ENCODE measurements around the gene LMO7.
"Not testable (repeated sequence)": the region's sequence is repeated elsewhere in the genome, so short reads cannot be mapped to it uniquely, and the experiment has no call there.

LMO7 gene

DNA sequence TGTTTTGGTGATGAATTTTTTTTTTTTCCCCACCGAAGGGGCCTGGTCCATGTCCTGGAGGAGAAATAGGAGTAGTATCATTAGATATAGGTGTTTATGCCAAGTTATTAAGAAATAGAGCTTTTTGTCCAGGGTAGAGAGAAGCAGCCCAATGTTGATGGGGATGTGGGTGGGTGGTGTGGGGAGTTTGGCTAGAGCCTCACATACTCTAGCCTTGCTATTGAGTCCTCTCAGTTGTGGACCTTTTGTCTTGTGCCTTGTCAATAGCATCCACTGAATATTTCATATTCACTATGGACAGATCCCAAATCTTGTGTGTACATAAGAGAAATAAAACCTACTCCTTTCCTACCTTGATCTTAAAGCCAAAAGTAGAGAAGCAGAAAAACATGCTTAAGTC lies 134.0 kb downstream of the LMO7 start:
- Histone ChIP-seq H3K27me3 (ENCODE audit: insufficient read depth, insufficient read length) (no peaks in the 10 kb centered on the region), H3K9me3 (ENCODE audit: insufficient read depth, low read length) (no peaks in the 10 kb centered on the region), H3K9ac (ENCODE audit: insufficient read length, low read depth) (no peak overlapping the region), H3K36me3 (ENCODE audit: insufficient read depth, insufficient read length, low read length) (no peaks in the 10 kb centered on the region), H3K4me3 (ENCODE audit: insufficient read length, low read depth) (no peak overlapping the region), H3K4me1 (ENCODE audit: insufficient read depth, insufficient read length) (no peaks in the 10 kb centered on the region)
- TF ChIP-seq SUZ12 (IDR thresholded peaks at IDR 0.05; ENCODE audit: extremely low read depth, insufficient read depth, insufficient read length) = no peak
- TF ChIP-seq ZNF274 (IDR thresholded peaks at IDR 0.05; ENCODE audit: low read depth, low read length) = no peak
- no peak for TF ChIP-seq YY1 (IDR thresholded peaks at IDR 0.05; ENCODE audit: insufficient read depth, insufficient read length)
- DNase-seq (ENCODE audit: low read depth, low spot score) = no peak

DNA sequence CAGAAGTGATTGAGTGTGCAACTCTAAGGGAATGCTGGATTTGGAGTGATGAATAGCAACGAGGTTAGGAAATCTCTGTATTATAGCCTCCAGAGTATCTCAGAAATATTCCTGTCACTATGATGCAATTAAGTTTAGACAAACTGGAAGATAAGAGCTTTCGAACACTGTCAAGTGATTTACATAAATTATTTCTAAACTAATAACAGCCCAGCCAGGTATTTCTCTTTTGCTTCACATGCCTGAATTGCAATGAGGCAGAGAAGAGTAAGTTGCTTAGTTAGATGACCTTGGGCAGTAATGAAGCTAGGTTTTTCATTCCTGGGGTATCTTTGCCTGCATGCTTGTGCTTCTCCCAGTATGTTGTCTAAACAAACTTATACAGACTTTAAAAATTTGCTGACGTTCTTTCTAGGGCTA lies 134.5 kb downstream of the LMO7 start:
- TF ChIP-seq ZNF274 (IDR thresholded peaks at IDR 0.05; ENCODE audit: low read depth, low read length) (no peak), YY1 (IDR thresholded peaks at IDR 0.05; ENCODE audit: insufficient read depth, insufficient read length) (no peak), SUZ12 (IDR thresholded peaks at IDR 0.05; ENCODE audit: extremely low read depth, insufficient read depth, insufficient read length) (no peak)
- DNase-seq (ENCODE audit: low read depth, low spot score) = no peak
- no peak overlapping the region for H3K9ac ChIP-seq (ENCODE audit: insufficient read length, low read depth)
- no peak overlapping the region for H3K4me3 ChIP-seq (ENCODE audit: insufficient read length, low read depth)
- H3K9me3 ChIP-seq (ENCODE audit: insufficient read depth, low read length) = no peaks in the 10 kb centered on the region
- no peaks in the 10 kb centered on the region for H3K27me3 ChIP-seq (ENCODE audit: insufficient read depth, insufficient read length)
- no peaks in the 10 kb centered on the region for H3K4me1 ChIP-seq (ENCODE audit: insufficient read depth, insufficient read length)
- no peaks in the 10 kb centered on the region for H3K36me3 ChIP-seq (ENCODE audit: insufficient read depth, insufficient read length, low read length)

DNA sequence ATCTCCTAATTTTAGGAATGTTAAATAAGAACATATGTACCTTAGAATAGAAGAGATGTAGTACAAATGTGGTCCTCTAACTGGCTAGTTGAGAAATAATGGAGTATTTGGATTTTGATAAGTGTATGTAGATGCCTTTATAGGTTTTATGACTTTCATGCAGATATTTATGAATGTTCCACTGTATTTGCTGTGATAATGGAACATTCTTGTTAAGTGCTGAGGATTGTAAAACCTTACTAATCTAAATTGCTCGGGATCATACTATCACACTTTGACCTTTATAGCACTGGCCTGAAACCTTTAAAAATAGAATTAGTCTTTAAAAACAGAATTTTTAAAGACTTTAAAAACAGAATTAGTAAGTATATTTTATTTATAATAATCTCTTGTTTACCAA lies 135.1 kb downstream of the LMO7 start:
- no peak overlapping the region for H3K4me3 ChIP-seq (ENCODE audit: insufficient read length, low read depth)
- H3K27me3 ChIP-seq (ENCODE audit: insufficient read depth, insufficient read length) = no peaks in the 10 kb centered on the region
- no peak overlapping the region for H3K9ac ChIP-seq (ENCODE audit: insufficient read length, low read depth)
- no peaks in the 10 kb centered on the region for H3K36me3 ChIP-seq (ENCODE audit: insufficient read depth, insufficient read length, low read length)
- TF ChIP-seq SUZ12 (IDR thresholded peaks at IDR 0.05; ENCODE audit: extremely low read depth, insufficient read depth, insufficient read length) (no peak), ZNF274 (IDR thresholded peaks at IDR 0.05; ENCODE audit: low read depth, low read length) (no peak), YY1 (IDR thresholded peaks at IDR 0.05; ENCODE audit: insufficient read depth, insufficient read length) (no peak)
- no peaks in the 10 kb centered on the region for H3K4me1 ChIP-seq (ENCODE audit: insufficient read depth, insufficient read length)
- DNase-seq (ENCODE audit: low read depth, low spot score) = no peak
- H3K9me3 ChIP-seq (ENCODE audit: insufficient read depth, low read length) = no peaks in the 10 kb centered on the region

DNA sequence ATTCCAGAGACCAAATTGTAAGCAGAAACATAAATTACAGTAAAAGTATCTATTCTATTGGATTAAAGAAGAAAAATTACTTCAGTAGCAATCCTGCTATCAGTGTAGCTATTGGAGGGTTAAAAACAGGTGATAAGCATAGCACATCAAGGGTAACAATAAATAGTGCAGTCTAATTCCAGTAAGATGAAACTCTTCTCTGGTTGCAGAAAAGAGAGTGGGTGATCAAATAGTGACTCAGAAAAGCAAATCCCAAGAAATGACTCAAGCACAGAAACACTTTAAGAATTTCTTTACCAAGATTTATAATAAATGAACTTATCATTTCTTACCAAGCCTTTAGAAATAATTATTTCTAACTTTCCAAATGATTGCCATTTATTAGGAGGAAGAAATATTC lies 135.7 kb downstream of the LMO7 start:
- Histone ChIP-seq H3K4me3 (ENCODE audit: insufficient read length, low read depth) (no peak overlapping the region), H3K27me3 (ENCODE audit: insufficient read depth, insufficient read length) (no peaks in the 10 kb centered on the region), H3K9ac (ENCODE audit: insufficient read length, low read depth) (no peak overlapping the region), H3K4me1 (ENCODE audit: insufficient read depth, insufficient read length) (no peaks in the 10 kb centered on the region), H3K9me3 (ENCODE audit: insufficient read depth, low read length) (no peaks in the 10 kb centered on the region), H3K36me3 (ENCODE audit: insufficient read depth, insufficient read length, low read length) (no peaks in the 10 kb centered on the region)
- no peak for DNase-seq (ENCODE audit: low read depth, low spot score)
- TF ChIP-seq YY1 (IDR thresholded peaks at IDR 0.05; ENCODE audit: insufficient read depth, insufficient read length) (no peak), SUZ12 (IDR thresholded peaks at IDR 0.05; ENCODE audit: extremely low read depth, insufficient read depth, insufficient read length) (no peak), ZNF274 (IDR thresholded peaks at IDR 0.05; ENCODE audit: low read depth, low read length) (no peak)

- no peak for DNase-seq (ENCODE audit: low read depth, low spot score)
- TF ChIP-seq YY1 (IDR thresholded peaks at IDR 0.05; ENCODE audit: insufficient read depth, insufficient read length) (no peak), SUZ12 (IDR thresholded peaks at IDR 0.05; ENCODE audit: extremely low read depth, insufficient read depth, insufficient read length) (no peak), ZNF274 (IDR thresholded peaks at IDR 0.05; ENCODE audit: low read depth, low read length) (no peak)
- Histone ChIP-seq H3K27me3 (ENCODE audit: insufficient read depth, insufficient read length) (no peaks in the 10 kb centered on the region), H3K4me1 (ENCODE audit: insufficient read depth, insufficient read length) (no peaks in the 10 kb centered on the region), H3K36me3 (ENCODE audit: insufficient read depth, insufficient read length, low read length) (no peaks in the 10 kb centered on the region), H3K9ac (ENCODE audit: insufficient read length, low read depth) (no peak overlapping the region), H3K4me3 (ENCODE audit: insufficient read length, low read depth) (no peak overlapping the region), H3K9me3 (ENCODE audit: insufficient read depth, low read length) (peaks cover 1% of the 10 kb centered on the region; the same call in 1 of the 2 replicates)
Observed at GRCh38 chr13:75774176-75774575, 138.0 kb downstream of the LMO7 start.

GRCh38 chr13:75776550-75776949 lies 140.4 kb downstream of the LMO7 start:
- H3K9me3 ChIP-seq (ENCODE audit: insufficient read depth, low read length) = peaks cover 6% of the 10 kb centered on the region; the same call in 1 of the 2 replicates
- H3K4me1 ChIP-seq (ENCODE audit: insufficient read depth, insufficient read length) = no peaks in the 10 kb centered on the region
- H3K9ac ChIP-seq (ENCODE audit: insufficient read length, low read depth) = no peak overlapping the region
- no peak overlapping the region for H3K4me3 ChIP-seq (ENCODE audit: insufficient read length, low read depth)
- no peak for TF ChIP-seq SUZ12 (IDR thresholded peaks at IDR 0.05; ENCODE audit: extremely low read depth, insufficient read depth, insufficient read length)
- TF ChIP-seq ZNF274 (IDR thresholded peaks at IDR 0.05; ENCODE audit: low read depth, low read length) = no peak
- no peak for TF ChIP-seq YY1 (IDR thresholded peaks at IDR 0.05; ENCODE audit: insufficient read depth, insufficient read length)
- no peaks in the 10 kb centered on the region for H3K36me3 ChIP-seq (ENCODE audit: insufficient read depth, insufficient read length, low read length)
- no peak for DNase-seq (ENCODE audit: low read depth, low spot score)
- no peaks in the 10 kb centered on the region for H3K27me3 ChIP-seq (ENCODE audit: insufficient read depth, insufficient read length)

DNA sequence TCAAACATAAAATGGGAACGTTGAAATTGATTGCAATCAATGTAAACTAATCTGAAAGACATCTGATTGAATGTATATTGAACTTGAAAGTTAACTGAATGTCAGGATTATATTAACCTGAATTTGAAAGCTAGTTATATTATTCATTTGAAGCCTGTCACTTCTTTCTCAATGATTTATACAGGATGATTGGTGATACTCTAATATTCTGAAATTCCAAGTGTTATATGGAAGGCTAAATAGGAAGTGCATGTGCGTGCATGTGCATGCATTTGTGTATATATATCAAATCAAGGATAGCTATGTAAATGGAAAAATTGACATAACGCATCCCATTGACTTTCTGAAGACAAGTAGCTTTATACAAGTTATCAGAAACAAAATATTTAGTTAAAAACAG lies 143.3 kb downstream of the LMO7 start:
- Histone ChIP-seq H3K9me3 (ENCODE audit: insufficient read depth, low read length) (peaks cover 6% of the 10 kb centered on the region; the same call in 1 of the 2 replicates), H3K36me3 (ENCODE audit: insufficient read depth, insufficient read length, low read length) (no peaks in the 10 kb centered on the region), H3K9ac (ENCODE audit: insufficient read length, low read depth) (no peak overlapping the region), H3K4me1 (ENCODE audit: insufficient read depth, insufficient read length) (no peaks in the 10 kb centered on the region), H3K4me3 (ENCODE audit: insufficient read length, low read depth) (no peak overlapping the region), H3K27me3 (ENCODE audit: insufficient read depth, insufficient read length) (no peaks in the 10 kb centered on the region)
- DNase-seq (ENCODE audit: low read depth, low spot score) = no peak
- TF ChIP-seq SUZ12 (IDR thresholded peaks at IDR 0.05; ENCODE audit: extremely low read depth, insufficient read depth, insufficient read length) (no peak), ZNF274 (IDR thresholded peaks at IDR 0.05; ENCODE audit: low read depth, low read length) (no peak), YY1 (IDR thresholded peaks at IDR 0.05; ENCODE audit: insufficient read depth, insufficient read length) (no peak)

- not testable (repeated sequence) for H3K27me3 ChIP-seq (ENCODE audit: insufficient read depth, insufficient read length); H3K9ac ChIP-seq (ENCODE audit: insufficient read length, low read depth); H3K4me3 ChIP-seq (ENCODE audit: insufficient read length, low read depth); DNase-seq (ENCODE audit: low read depth, low spot score); H3K9me3 ChIP-seq (ENCODE audit: insufficient read depth, low read length); H3K36me3 ChIP-seq (ENCODE audit: insufficient read depth, insufficient read length, low read length); H3K4me1 ChIP-seq (ENCODE audit: insufficient read depth, insufficient read length)
Observed at GRCh38 chr13:75780103-75780502, 144.0 kb downstream of the LMO7 start.

Measured in NT2/D1 (cell line).